Testis (tissue), 2 donors: Measurements from ENCODE around the gene IFNL4.
"Not testable (repeated sequence)": the region's sequence is repeated elsewhere in the genome, so short reads cannot be mapped to it uniquely, and the experiment has no call there.

Experiments used
- CTCF ChIP-seq, 3 experiments: fragments of 450-650 bp in 2 of 3; fragments of 200-600 bp in 1 of 3; sonication (generic) in 1 of 3; IDR thresholded peaks; one replicate each; pipeline ENCODE4 v1.5.1; 2016 to 2019; ENCODE audit warnings: antibody characterized with exemption in 3 of 3, mild to moderate bottlenecking in 2 of 3, moderate library complexity in 1 of 3
- POLR2A ChIP-seq: fragments of 450-650 bp; IDR thresholded peaks from one replicate; pipeline ENCODE4 v1.6.1; 2017; ENCODE audit warnings: antibody characterized with exemption, mild to moderate bottlenecking, moderate library complexity

GRCh38 chr19:39273859-39274258 lies 25.2 kb upstream of the IFNL4 start:
- TF ChIP-seq CTCF (IDR thresholded peaks at IDR 0.05); POLR2A: not testable (repeated sequence)
